Middle frontal gyrus (tissue), 1 donor: Measurements from ENCODE around the gene DSCAML1.

Experiments
- DNase-seq: peaks from one replicate; pipeline ENCODE4 v3.0.0-alpha.2; 2015; ENCODE audit warnings: low spot score; ENCODE audit errors: extremely low spot score

Gene DSCAML1

GRCh38 chr11:117669062-117669461, 128.0 kb downstream of the DSCAML1 start:
- DNase-seq: no peak

GRCh38 chr11:117668321-117668751, 128.7 kb downstream of the DSCAML1 start:
- DNase-seq: no peak

- no peak for DNase-seq
Measured at GRCh38 chr11:117664897-117665296, 132.1 kb downstream of the DSCAML1 start.

GRCh38 chr11:117663821-117664220, 133.2 kb downstream of the DSCAML1 start:
- peak; percentile 67 for DNase-seq

- DNase-seq: no peak
Measured at GRCh38 chr11:117663414-117663813, 133.6 kb downstream of the DSCAML1 start.

GRCh38 chr11:117662671-117663269, 134.2 kb downstream of the DSCAML1 start:
- DNase-seq: no peak

- DNase-seq: no peak
Measured at GRCh38 chr11:117662255-117662654, 134.8 kb downstream of the DSCAML1 start.

- no peak for DNase-seq
Measured at GRCh38 chr11:117658809-117659208, 138.2 kb downstream of the DSCAML1 start.

- DNase-seq: no peak
Measured at GRCh38 chr11:117657794-117658193, 139.2 kb downstream of the DSCAML1 start.

- no peak for DNase-seq
Measured at GRCh38 chr11:117654281-117655255, 142.4 kb downstream of the DSCAML1 start.

GRCh38 chr11:117652521-117652920, 144.5 kb downstream of the DSCAML1 start:
- DNase-seq: no peak

GRCh38 chr11:117649296-117650055, 147.5 kb downstream of the DSCAML1 start:
- DNase-seq: no peak

GRCh38 chr11:117647872-117648271, 149.1 kb downstream of the DSCAML1 start:
- DNase-seq: no peak

GRCh38 chr11:117647207-117647606, 149.8 kb downstream of the DSCAML1 start:
- DNase-seq: no peak

GRCh38 chr11:117646411-117646810, 150.6 kb downstream of the DSCAML1 start:
- DNase-seq: no peak

- no peak for DNase-seq
Measured at GRCh38 chr11:117644403-117645155, 152.4 kb downstream of the DSCAML1 start.

- DNase-seq: no peak
Measured at GRCh38 chr11:117643606-117644300, 153.3 kb downstream of the DSCAML1 start.

- no peak for DNase-seq
Measured at GRCh38 chr11:117642835-117643234, 154.2 kb downstream of the DSCAML1 start.

GRCh38 chr11:117642396-117642795, 154.6 kb downstream of the DSCAML1 start:
- DNase-seq: no peak
